Measurements from ENCODE around the gene HS6ST3.
A peak's percentile ranks its signal among the peaks of the same experiment; 100 is the strongest.
"Not testable (repeated sequence)": the region's sequence is repeated elsewhere in the genome, so short reads cannot be mapped to it uniquely, and the experiment has no call there.

HS6ST3 gene

DNA sequence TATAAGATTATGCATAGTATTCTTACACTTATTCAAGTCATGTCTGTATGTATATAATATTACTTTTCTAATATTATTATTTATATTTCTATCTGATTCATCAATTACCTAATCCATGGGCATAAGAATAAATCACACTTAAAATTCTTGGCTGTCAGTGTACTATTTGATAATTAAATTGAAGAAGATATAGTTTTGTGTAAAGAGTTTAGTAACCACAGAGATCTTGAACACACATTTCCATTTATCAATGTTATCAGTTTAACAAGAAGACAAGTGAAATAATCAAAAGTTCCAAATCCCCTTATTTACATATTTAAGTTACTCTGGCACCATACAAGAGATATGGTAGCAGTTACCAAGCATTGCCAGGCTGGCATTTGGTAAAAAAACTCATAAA, 659.9 kb downstream of the HS6ST3 start:
- no peak for DNase-seq

DNA sequence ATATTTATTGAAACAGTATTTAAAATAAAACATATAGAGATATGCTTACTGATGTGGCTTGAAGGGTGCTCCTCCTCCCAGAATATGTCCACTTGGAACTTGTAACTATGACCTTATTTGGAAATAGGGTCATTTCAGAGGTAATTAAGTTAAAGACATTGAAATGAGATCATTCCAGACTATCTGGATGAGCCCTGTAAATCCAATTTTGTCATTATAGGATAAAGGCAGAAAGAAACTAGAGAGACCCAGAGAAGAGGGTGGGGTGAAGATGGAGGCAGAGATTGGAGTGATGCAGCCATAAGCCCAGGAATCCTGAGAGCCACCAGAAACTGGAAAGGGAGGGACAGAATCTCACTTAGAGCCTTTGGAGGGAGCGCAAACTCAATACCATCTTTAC, 661.2 kb downstream of the HS6ST3 start:
- no peak for DNase-seq

GRCh38 chr13:96762876-96763275, 673.0 kb downstream of the HS6ST3 start:
- no peak for DNase-seq

DNA sequence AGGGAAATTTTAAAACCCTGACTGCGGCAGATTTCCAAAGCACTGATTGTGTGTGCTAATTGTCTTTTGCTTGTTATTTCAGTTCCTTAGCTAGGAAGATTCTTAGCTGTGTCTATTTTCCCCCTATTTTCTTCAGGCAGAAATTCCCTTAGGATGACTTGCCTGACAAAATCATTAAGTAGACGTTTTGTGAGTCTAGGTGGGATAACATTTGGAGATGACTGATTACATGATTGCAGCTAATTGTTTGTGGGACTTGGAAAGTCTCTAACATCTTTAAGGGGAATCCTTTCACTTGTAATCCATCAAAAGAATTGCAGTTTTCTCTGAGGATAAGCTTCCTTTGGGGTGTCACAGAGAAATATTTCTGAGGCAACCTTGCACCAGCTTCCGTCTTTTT, 676.4 kb downstream of the HS6ST3 start:
- DNase-seq: no peak

- no peak for DNase-seq
Measured at GRCh38 chr13:96768524-96768923, 678.6 kb downstream of the HS6ST3 start.

DNA sequence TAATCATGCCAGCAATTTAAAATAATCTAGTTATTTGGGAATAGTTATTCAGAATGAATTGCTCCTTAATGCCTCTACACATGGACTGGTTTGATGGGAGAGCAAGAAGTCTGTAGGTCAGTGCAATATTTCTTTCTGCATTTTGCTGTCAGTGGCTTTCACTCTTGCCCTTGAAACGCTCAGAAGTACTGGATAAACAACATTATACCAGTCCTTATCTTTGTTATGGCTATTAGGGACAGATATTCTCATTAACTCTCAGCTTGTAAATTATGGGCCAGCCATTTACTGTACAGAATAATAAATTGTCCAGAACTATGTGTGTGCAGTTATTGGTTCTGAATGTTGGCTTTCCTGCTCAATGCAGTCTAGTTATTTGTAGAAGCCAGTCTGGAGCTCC, 680.0 kb downstream of the HS6ST3 start:
- no peak for DNase-seq

- DNase-seq: peak; percentile 14
Measured at GRCh38 chr13:96771486-96772367, 681.8 kb downstream of the HS6ST3 start.

GRCh38 chr13:96772426-96772825, 682.5 kb downstream of the HS6ST3 start:
- DNase-seq: no peak

GRCh38 chr13:96778302-96778701, 688.4 kb downstream of the HS6ST3 start:
- DNase-seq: not testable (repeated sequence)

DNA sequence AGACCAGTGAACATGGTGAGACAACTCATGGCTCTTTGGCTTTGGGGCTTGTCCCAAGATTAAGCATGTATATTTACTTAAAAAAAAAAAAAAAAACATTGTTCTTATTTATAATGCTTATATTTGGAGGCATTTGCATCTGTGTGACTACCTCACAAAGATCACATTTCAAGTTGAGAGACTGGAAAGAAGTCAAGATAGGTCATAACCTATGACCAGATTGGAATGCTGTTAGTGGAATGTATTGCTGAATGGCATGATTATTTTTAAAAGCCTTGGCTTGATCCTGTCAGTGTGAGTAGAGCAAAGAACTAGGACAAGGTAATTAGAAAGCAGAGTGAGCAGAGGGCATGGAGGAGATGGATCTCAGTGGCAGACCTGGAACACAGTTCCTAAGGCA, 689.8 kb downstream of the HS6ST3 start:
- no peak for DNase-seq

DNA sequence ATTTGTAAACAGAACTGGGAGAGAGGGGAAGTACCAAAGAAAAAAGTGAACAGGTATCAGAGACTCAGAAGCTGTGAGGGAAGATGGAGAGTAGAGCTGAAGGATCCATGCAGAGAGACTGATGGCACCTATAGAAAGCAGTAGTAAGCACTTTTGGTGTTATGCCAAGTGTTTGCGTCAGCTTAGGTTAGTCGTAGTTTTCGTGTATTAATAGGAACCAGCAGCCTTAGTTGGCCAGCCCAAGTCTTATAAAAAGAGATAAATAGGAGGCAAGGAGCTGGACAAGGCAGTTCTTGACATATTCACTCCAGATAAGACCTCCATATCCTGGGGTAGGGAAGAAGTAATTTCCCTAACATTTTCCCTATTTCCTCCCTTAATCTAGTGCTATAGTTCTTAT, 690.2 kb downstream of the HS6ST3 start:
- no peak for DNase-seq

- DNase-seq: no peak
Measured at GRCh38 chr13:96781141-96781540, 691.2 kb downstream of the HS6ST3 start.

DNA sequence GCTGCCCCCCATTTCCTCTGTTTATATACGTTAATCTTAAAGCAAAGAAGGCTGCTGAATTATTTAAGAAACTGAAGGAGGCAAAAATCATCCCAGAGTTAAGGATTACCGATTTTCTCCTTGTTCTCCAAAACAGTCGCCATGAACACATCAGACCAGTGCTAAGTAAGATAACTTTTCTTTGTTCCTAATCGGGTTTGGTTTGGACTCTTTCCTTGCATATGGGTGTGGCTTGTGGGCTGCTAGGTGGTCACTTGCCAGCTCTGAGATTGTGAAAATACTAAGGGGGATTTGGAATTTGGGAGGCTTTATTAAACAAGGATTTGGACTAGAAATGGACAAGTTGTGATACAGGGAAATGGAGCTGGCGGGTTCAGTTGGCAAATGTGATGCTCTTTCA, 692.3 kb downstream of the HS6ST3 start:
- no peak for DNase-seq

- DNase-seq: no peak
Measured at GRCh38 chr13:96783057-96783456, 693.1 kb downstream of the HS6ST3 start.

GRCh38 chr13:96783511-96783910, 693.6 kb downstream of the HS6ST3 start:
- DNase-seq: no peak

- no peak for DNase-seq
Measured at GRCh38 chr13:96785986-96786385, 696.1 kb downstream of the HS6ST3 start.

DNA sequence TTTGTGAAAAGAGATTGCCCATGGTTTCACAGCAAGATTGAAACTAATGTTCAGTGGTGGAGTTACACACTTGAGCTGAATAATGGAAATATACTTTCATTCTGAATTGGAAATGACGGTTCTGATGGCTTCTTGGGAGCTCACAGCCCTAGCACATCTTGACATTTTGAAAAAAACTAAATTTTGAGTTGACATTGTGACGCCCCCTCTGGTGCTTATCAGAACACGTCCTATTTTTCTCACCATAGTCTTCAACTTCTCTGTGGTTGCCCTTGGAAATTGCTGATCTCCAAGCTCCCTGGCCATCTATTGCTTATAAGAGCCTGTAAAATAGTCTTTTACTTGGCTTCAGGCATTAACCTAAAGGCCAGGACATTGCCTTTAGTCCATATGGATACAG, 702.3 kb downstream of the HS6ST3 start:
- DNase-seq: no peak

DNA sequence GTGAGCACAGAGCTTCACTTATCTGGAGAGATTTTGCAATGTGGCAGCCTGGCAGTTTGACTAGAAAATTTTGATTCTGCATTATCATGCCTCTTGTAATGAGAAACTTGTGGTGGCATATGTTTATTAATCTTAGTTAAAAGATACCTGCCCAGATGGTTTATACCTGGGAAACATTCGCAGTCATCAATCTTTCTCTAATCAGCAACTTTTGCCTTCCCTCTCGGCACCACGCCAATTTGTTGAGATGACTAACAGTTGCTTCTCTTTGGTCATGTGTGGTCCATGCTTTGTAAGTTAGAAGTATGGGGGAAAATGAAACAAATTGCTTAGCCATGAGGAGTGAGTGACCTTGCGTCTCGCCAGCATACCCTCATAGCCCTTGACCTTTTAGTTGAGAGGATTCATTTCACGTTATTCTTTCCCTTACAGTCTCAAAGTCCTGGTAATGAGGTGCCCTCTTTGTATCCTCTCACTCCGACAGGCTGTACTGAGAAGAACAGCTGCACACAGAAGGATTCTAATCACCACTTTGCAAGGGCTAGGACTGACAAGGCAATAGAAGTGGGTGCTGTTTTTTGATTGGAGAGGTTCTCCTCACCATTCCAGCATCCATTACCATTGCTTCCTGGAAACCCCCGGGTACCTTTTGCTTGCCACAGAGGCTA, 703.0 kb downstream of the HS6ST3 start:
- DNase-seq: no peak

DNA sequence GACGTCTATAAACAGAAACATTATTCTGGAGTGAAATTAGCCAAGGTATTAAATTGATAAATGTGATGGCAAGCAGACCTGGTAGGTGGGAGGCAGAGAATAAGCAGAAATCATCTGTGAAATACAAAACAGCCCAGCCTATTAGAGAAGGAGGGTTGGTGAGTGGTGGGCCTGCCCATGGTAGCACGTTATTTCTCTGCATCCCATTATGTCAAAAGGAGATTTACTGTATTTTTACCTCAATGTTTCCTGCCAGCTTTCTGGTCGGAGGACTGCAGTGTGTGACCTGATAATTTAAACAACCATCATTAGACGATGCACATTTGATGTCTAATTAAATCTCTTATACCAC, 703.5 kb downstream of the HS6ST3 start:
- no peak for DNase-seq

DNA sequence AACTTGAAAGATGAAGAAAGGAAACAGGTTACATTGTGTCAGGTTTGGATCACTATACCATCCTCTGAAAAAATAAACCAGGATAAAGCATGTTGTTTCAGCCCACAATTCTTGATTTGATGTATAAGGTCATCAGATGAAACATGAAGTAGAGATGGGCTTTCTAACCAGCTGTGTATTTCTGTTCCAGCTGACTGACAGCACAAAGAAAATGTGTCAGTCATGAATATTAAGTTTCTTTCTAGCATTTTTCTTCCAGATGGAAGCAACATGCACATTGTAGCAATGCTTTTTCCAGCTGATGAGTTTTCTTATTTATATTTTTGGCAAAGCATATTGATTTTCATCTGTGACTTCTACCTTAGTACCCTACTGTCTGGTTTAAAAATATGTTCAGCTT, 704.8 kb downstream of the HS6ST3 start:
- DNase-seq: no peak

- no peak for DNase-seq
Measured at GRCh38 chr13:96795670-96796069, 705.8 kb downstream of the HS6ST3 start.

DNA sequence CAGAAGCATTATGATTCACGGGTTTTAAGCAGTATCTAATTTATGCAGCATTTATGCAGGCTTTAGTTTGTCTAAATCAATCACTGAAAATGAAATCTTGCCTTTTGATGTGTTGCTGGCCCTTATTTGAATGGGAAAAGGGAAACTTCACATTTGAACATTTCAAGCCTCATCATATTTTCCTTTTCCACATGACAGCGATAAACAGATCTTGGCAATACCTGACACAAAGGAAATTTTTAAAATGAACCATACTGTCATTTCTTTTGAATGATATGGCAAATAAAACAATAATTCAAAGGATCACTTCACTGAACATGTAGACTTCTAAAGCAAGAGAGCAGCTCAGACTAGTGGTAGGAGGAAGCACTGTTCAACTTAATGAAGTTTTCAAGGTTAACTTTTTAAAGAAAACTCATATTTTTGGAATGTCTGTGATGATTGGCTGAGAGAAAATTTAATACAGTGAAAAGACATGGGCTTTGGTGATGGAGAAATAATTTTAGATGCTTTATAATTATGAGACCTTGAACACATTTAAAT, 706.3 kb downstream of the HS6ST3 start:
- no peak for DNase-seq

- DNase-seq: no peak
Measured at GRCh38 chr13:96797136-96797535, 707.2 kb downstream of the HS6ST3 start.

GRCh38 chr13:96803456-96804100, 713.7 kb downstream of the HS6ST3 start:
- no peak for DNase-seq

All from NCI-H345 (cell line).